Fibroblast of peridontal ligament (primary cell): Measurements from ENCODE around the gene AXDND1.
"Not testable (repeated sequence)": the region's sequence is repeated elsewhere in the genome, so short reads cannot be mapped to it uniquely, and the experiment has no call there.

Source experiments
- DNase-seq: peaks from one replicate; pipeline ENCODE4 v3.0.0-alpha.2; 2010; ENCODE audit errors: extremely low read depth

The AXDND1 gene

DNA sequence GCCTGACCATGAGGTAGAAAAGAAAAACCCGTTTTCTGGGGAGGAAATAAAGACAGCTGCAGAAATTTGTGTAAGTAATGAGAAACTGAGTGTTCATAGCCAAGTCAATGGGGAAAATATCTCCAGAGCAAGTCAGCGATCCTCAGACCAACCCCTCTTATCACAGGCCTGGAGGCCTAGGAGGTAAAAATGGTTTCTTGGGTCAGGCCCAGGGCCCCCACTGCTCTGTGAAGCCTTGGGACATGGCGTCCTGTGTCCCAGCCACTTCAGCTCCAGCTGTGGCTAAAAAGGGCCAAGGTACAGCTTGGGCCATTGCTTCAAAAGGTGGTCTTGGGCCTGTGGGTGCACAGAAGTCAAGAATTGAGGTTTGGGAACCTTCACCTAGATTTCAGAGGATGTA, 108.9 kb downstream of the AXDND1 start:
- no peak for DNase-seq

DNA sequence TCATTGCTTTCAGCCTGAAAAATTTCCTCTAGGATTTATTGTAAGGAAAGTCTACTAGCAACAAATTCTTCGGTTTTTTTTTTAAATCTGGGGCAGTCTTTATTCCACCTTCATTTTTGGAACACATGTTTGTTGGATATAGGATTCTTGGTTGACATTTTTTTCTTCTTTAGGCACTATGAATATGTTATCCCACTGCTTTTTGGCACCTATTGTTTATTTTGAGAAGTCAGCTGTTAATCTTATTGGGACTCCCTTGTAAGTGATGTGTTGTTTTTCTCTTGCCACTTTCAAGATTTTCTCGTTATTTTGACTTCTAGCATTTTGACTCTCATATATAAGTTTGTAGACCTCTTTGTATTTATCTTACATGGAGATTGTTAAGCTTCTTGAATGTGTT, 110.7 kb downstream of the AXDND1 start:
- no peak for DNase-seq

DNA sequence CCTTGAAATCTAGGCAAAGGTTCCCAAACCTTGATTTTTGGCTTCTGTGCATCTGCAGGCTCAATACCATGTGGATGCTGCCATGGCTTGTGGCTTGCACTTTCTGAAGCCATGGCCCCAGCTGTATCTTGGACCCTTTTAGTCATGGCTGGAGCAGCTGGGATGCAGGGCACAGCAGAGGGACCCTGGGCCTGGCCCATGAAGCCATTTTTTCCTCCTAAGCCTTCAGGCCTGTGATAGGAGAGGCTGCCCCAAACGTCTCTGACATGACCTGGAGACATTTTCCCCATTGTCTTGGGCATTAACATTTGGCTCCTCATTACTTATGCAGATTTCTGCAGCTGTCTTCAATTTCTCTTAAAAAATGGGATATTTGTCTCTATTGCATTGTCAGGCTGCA, 112.6 kb downstream of the AXDND1 start:
- no peak for DNase-seq

DNA sequence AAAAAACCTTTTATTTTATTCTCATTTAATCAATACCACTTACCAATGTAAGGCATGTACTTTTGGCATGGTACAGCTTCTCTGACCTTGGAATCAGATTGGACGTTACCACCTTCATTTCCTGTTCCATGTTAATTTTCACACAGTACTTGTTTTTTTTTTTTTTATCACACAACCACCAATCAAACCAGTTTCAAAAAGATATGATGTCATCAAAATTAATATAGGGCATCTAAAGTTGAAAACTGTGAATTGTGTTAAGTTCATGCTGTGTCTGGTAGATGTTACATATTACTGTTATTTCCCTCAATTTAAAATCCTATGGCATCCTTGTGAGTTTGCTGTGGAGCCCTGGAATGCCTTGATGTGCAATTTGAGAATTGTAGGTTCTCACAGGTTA, 124.8 kb downstream of the AXDND1 start:
- no peak for DNase-seq

DNA sequence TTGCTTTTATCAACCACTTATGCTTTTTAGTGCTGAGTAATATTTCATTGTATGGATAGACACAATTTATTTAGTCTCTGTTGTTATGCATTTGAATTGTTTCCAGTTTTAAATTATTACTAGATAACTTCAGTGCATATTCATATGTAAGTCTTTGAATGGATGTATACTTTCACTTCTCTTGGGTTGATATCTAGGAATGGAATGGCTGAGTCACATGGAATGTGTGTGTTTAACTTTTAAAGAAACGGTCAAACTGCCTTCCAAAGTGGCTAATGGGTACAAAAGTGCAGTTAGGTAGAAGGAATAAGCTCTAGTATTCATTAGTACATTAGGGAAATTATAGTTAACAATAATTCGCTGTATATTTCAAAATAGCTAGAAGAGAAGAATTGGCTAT, 127.6 kb downstream of the AXDND1 start:
- DNase-seq = peak; percentile 43

DNA sequence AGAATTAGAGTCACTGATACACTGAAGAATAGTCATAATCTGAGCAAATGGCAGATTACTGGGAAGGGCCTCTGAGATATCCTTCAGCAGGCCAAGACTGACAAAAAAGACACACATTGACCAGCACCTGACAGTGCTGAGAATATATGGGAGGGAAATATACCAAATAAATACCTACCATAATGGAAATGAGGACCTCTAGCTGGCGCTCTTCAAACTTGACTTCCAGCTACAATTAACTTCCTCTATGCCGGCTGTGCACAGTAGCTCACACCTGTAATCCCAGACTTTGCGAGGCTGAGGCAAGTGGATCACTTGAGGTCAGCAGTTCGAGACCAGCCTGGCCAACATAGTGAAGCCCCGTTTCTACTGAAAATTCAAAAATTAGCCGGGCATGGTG, 140.4 kb downstream of the AXDND1 start:
- DNase-seq = no peak

DNA sequence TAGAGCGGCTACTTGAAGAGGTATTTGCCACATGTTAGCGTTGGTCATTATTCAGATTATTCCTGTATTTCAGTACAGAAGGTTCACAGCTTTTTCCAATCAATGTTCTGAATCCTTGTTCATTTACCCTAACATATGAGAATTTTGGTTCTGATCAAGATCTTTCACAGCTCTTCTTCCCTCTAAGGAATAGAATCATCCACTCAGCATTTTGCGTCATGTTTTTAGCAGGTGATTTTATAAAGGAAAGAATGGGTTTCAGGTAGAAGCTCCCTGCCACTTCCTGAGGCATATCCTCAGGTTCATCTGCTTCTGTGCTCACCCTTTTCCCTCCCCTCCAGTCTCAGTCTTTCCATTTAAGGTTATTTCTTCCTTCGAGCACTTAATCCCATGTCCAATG, 143.6 kb downstream of the AXDND1 start:
- no peak for DNase-seq

DNA sequence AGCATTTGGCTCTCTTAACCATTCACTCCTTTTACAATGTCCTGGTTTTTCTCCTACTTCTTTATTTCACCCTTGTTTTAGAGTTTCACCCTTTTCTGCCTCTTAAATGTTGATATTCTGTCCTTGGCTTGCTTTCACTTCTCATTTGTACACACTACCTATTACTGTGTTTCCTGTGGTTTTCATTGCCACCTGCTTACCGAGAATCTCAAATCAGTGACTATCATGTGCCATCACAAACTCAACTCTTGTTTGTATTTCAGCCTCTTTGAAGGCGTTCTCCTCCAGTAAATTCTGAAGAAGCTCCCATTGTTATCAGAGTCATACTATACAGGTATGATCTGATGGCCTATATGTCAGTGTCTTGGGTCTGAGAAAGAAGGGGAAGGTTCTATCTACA, 144.3 kb downstream of the AXDND1 start:
- DNase-seq = no peak

DNA sequence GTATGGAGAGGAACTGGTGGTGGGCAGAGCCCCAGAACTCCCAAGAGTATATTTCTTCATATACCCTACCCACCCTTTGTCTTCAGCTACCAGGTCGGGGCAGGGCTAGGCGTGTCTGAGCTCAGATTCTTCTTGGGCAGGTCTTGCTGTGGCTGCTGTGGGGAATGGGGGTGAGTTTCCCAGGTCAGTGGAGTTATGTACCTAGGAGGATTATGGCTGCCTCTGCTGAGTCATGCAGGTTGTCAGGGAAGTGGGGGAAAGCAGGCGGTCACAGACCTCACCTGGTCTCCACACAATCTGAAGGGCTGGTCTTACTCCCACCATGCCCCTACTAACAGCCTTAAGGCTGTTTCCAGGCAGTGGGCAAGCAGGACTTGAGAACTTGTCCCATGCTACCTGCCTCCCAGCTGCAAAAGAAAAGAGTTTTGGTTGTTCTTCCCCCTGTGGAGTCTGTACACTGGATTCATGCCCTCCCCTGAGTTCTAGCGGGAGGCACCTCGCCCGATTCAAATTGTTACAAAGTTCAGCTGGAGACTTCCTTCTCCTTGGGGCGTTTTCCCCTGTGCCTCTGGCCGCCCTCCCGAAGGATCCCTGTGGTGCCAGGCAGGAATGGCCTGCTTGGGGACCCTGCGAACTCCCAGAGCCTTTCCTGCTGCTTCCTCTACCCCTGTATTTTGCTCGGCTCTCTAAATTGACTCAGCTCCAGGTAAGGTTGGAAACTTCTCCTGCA, 151.4 kb downstream of the AXDND1 start:
- no peak for DNase-seq

DNA sequence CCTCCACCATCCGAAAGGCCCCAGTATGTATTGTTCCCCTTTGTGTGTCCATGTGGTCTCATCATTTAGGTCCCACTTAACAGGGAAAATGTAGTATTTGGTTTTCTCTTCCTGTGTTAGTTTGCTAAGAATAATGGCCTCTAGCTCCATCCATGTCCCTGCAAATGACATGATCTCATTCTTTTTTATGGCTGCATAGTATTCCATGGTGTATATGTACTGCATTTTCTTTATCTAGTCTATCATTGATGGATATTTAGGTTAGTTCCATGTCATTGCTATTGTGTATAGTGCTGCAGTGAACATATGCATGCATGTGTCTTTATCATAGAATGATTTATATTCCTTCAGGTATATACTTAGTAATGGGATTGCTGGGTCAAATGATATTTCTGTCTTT, 152.8 kb downstream of the AXDND1 start:
- not testable (repeated sequence) for DNase-seq

DNA sequence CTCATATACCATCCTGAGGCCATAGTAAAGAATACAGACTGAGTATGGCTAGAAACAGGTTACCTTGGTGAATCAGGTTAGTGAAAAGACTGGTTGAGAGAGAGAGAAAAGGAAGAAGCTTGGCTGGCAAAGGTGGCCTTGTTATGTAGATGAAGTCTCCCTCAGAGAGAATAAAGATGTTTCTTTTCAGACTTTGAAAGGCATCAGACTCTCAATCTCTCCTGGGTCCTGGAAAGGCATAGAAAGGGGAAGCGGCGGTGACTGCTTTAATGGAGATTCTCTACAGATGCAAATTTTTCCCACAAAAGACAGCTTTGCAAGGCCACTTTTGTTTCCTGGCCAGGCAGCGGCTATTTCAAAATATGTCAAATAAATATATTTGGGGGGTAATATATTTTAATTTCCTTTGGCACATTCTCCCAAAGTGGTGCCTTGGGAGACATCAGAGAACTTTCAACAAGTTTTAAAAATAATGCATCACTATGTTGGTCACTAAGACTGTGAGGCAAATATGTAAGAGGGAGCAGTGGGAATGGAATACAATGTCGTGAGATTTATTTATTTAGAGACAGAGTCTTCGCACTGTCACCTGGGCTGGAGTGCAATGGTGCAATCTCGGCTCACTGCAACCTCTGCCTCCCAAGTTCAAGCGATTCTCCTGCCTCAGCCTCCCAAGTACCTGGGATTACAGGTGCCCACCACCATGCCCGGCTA, 163.9 kb downstream of the AXDND1 start:
- DNase-seq = no peak

DNA sequence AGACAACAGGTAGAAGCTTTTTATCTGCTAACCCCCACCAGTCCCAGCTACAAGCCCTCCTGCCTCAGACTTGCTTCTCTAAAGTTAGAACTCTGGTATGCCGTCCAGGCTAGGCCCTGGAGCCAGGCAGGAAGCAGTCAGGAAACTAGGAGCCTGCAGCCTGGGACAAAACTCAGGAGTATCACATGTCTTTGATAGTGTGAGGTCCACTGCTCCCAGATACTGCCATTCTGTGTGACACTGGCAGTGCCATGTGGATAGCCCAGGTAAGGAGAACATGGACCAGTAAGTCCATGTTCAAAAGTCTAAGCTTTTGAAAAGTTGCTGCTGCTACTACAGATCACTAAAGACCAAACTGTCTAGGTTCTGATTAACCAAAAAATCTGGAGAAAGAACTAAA, 164.6 kb downstream of the AXDND1 start:
- no peak for DNase-seq

DNA sequence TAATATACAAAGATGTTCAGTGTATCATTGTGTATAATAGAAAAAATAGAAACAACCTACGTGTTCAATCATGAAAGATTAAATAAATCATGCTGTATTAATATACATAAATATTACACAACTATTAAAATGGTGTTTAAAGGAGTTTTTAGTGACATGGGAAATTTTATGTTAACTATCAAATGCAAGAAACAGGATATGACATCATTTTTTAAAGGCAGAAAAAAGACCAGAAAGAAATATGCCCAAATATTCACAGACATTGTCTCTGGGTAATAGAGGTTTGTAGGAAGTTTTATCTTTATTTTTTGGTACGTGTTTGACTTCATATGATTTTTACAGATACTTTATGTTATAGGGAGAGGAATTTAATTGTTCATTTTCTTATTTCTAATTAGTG, 176.0 kb downstream of the AXDND1 start:
- DNase-seq = no peak

DNA sequence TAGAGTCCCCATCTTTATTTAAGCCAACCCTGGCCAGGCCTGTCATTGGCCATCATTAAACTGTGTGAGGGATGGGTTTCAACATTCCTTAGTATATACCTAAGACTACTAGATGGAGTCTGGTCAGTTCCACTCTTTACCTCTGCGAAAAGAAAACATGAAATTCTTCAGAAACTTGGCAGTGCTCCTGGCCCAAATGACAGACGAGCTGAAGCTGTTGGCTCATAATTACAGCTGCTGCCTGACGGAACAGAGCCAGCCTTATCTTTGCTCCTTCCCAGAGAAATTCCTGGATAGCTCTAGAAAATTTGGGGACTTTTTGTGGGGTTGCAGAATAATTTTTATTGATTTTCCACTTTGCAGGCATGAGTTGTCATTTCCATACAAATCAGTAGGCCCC, 179.6 kb downstream of the AXDND1 start:
- DNase-seq = no peak

DNA sequence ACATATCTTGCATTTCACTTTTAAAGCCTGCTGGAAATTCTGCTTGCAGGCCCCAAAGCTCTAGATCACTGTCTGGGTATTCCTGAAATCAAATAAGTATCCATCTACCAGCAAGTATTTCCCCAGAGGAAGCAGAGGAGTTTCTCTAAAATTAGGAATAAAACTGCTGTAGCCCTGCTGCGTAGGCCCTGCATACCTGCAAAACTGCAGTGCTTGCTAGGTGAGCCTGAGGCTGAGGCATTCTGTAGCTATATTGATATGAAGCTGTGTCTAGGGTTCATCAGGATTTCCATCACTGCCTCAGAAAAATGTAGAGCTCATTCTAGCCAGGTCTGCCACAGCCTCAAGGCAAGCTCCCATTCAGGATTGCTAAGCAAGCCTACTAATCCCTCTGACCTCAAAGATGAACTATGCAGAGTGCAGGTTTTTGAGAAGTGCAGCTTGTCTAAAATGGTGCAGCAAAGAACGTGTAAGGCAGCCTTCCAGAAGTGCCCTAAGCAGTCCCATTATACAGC, 181.3 kb downstream of the AXDND1 start:
- DNase-seq = no peak

DNA sequence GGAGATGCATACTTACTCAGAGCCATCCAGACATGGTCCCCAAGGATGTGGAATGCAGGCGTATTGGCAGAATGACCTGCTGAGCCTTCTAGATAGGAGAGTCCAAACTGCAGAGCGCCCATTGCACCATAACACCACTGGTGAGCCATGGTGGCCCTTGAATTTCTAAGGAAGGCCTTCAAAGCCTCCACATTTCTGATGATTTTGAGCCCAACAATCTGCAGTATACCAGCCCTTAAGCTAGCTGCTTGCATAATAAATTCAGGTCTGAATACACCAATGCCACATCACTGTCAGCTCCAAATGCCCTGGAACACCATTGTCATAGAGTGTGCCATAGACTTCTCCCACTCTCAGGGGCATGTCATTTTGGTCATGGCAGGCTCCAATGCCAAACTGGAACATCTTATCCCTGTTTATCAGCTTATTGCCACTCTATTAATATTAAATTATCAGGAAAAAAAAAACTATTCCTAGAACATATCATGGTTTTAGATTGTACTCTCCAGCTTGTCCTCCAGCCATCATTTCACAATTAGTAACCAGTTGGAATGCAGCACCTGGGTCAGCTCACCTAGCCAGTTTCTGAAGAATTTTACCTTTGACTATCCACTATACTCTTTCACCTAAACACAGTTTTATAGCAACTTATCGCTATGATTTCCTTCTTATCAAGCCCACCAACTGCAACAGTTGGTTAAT, 183.0 kb downstream of the AXDND1 start:
- no peak for DNase-seq

DNA sequence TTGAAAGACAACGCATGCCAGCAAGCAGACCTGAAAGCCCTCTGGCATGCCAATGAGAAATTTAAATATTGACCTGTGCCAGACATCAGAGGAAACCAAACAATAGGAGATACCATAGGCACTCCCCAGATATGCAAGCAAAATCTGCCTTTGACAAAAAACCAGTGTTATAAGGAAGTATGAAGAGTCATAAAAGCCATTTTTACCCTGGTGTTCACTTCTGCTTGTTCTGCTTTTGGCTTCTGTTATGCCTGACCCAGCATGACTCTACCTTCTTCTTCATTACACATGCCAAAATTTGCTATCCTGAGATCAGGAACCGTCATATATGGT, 183.6 kb downstream of the AXDND1 start:
- no peak for DNase-seq

DNA sequence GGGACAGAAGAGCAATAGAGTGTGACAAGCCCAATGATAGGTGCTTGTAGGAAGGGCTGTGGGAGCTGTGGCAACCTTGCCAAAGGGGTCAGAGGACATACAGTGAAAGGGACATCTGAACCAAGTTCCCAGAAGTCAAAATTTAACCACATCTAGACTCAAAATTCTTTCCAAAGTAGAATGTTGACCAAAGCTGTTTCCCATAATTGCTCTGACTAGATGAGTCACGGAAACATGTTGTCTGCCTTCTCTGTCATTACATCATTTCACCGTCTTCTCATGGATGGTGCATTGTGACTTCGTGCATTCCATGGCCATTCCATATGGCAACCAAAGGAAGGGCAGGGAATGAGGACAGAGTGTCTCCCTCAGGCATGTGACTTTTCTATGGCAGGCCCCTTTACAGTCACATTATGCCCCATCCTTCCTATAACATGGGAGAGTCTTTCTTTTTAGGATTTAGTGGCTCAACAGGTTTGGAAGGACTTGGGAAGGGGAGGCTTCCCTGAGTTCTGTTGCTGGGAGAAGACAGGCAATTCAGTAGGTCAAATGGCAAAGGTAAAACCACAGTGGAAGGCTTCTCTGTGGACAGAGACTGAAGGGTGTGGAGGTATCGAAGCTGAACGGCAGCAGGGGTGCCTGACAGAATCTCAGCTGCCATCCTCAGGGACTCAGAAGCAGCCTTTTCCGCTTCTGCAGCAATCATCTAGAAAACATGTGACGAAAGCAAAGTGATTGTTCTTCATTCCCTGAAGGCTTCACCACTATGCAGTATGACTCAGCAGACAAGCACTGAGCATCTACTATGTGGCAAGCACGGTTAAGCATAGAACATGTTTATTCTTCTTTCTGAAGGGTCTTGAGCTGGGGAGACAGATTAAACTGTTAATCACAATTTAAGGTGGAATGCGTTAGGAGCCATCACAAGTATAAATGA, 185.2 kb downstream of the AXDND1 start:
- peak; percentile 79 for DNase-seq

DNA sequence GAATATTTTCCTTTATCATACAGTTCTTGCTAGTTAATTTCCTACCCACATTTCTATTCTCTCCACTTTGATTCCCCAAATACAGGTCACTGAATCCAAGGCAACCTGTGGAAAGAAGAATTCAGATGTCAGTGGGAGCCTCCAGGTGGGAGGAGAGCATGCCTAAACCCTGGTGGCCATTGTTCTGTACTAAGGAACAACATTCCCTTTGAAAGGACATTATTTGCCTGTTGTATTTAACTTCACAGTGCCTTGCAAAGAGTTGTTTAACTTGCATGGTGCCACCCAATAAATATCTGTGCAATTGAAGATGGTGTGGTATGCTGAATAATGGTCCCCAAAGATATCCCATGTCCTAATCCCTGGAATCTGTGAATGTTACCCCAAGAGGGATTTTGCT, 188.7 kb downstream of the AXDND1 start:
- DNase-seq = no peak

DNA sequence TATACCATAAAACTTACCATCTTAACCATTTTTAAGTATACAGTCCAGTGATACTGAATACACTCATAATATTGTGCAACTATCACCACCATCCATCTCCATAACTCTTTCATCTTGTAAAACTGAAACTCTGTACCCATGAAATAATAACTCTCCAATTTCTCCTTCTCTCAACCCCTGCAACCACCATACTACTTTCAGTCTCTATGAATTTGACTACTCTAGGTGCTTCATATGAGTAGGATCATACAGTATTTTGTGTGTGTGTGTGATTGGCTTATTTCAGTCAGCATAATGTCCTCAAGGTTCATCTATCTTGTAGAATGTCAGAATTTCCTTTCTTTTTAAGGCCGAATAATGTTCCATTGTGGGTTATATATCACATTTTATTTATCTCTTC, 192.3 kb downstream of the AXDND1 start:
- DNase-seq = no peak

DNA sequence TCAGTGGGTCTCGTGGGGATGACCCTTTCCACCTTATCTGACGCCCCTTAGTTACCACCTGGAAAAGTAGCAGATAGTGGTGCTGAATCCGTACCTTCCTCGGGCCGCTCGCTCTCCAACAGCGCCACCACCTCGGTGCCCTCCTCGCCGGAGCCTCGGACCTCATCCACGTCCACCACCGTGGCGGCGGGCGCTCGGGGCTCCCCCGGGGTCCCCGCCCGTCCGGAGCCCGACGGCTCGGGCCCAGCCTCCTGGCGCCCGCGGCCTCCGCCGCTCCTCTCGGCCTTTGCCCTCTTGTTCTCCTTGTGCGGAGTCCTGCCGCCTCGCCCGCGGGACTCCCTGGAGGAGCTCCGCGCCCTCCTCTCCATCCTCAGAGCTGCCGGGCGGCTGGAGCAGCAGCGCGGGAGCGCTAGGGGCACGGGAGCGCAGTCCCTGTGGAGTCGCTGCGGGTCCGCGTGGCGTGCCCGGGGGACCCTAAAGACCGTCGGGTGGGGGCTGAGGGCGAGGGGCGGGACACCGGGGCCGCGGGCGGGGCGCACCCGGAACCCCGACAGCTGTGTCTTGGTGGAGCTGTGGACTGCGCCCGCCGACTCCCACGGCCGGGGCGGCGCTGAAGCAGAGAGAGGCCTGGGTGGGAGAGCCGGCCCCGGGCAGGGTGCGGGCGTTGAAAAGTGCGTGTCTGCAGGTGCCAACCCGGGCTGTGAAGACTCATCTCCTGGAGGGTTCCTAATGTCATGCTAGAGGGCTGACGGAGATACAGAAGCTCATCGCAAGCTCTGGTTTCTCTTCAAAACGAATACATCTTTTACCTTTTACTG, 209.9 kb downstream of the AXDND1 start, which contains the start of gene NPHS2:
Gene NPHS2, minus strand, starts transcription at position 452 of the 818 bp plus-strand sequence. Its CDS starts 84 bp downstream, at position 368.
- DNase-seq = no peak
